ENCODE measurements around the gene RAB3C.

DNA sequence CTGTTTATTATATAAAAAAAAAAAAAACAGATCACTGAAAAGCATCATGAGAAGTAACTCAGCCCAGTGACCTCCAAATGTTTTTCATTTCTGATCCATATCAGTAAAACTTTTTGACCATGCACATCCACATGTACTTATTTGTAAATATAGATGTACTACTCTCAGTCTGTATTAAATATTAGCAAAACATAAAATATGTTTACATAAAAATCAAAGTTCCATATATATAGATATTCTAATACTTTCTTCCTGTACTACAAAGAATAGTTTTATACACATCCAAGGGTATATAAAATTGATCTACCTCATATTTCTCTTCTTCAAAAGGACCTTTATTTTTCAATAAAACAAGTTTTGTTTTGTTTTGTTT is 309.1 kb downstream of the RAB3C start:
- TF ChIP-seq, protein P1, sequence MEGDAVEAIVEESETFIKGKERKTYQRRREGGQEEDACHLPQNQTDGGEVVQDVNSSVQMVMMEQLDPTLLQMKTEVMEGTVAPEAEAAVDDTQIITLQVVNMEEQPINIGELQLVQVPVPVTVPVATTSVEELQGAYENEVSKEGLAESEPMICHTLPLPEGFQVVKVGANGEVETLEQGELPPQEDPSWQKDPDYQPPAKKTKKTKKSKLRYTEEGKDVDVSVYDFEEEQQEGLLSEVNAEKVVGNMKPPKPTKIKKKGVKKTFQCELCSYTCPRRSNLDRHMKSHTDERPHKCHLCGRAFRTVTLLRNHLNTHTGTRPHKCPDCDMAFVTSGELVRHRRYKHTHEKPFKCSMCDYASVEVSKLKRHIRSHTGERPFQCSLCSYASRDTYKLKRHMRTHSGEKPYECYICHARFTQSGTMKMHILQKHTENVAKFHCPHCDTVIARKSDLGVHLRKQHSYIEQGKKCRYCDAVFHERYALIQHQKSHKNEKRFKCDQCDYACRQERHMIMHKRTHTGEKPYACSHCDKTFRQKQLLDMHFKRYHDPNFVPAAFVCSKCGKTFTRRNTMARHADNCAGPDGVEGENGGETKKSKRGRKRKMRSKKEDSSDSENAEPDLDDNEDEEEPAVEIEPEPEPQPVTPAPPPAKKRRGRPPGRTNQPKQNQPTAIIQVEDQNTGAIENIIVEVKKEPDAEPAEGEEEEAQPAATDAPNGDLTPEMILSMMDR (IDR thresholded peaks at IDR 0.05; ENCODE audit: low read length), result no peak
- no peak for TF ChIP-seq EZH2 (optimal IDR thresholded peaks at IDR 0.05; ENCODE audit: low read depth, low read length)
- no peak for TF ChIP-seq EZH2phosphoT487 (IDR thresholded peaks at IDR 0.05; ENCODE audit: low read length)
